Cardiac muscle cell (in vitro differentiated cells and primary cell): ENCODE measurements around the gene C1QL4. TPM values are rescaled to one million over a fixed set of nuclear protein-coding genes. Genes with fewer than 3 reads are reported as not detected.

Experiments used
- DNase-seq, 2 donors: peaks; one replicate each; pipeline versions ENCODE4 v3.0.0 to v3.0.0-alpha.2; 2010 to 2017; ENCODE audit warnings: low read depth in 1 of 2, low spot score in 1 of 2
- H3K27ac ChIP-seq: fragments of 200-600 bp; sonication (generic); 2 replicates; pipeline ENCODE4 v1.5.1; 2016
- H3K27me3 ChIP-seq: fragments of 200-600 bp; sonication (generic); 2 replicates; pipeline ENCODE4 v1.6.0; 2016; ENCODE audit warnings: control low read depth
- H3K36me3 ChIP-seq: fragments of 200-600 bp; sonication (generic); 2 replicates; pipeline ENCODE4 v1.5.1; 2016; ENCODE audit warnings: control low read depth
- H3K4me1 ChIP-seq: fragments of 200-600 bp; sonication (generic); 2 replicates; pipeline ENCODE4 v1.8.1; 2017; ENCODE audit warnings: low read depth, mild to moderate bottlenecking, mixed run types
- H3K4me3 ChIP-seq: fragments of 200-600 bp; sonication (generic); 2 replicates; pipeline ENCODE4 v1.5.1; 2016; ENCODE audit warnings: mild to moderate bottlenecking
- H3K9me3 ChIP-seq: fragments of 200-600 bp; sonication (generic); 2 replicates; pipeline ENCODE4 v1.5.1; 2017; ENCODE audit warnings: low read depth, mild to moderate bottlenecking, control low read depth
- CTCF ChIP-seq: IDR thresholded peaks from 2 replicates; pipeline ENCODE4 v1.5.1; 2012; ENCODE audit warnings: low read depth, mild to moderate bottlenecking, low read length
- polyA plus RNA-seq: library from polyadenylated mRNA; unstranded; fragments of >200 nt; fragmentation: Nextera tagmentation; extraction: Ambion mirVana; gene quantifications from 2 replicates; pipeline ENCODE4 v1.2.1, GENCODE V29; 2016
- total RNA-seq: library from RNA; depleted of rRNA; stranded (reverse); fragments of >200 nt; gene quantifications from 2 replicates; pipeline ENCODE4 v1.2.3, GENCODE V29; 2016

Gene C1QL4
- total and polyA plus RNA-seq, 2 experiments from 2014 or later = not detected

GRCh38 chr12:49369411-49370145 lies 32.6 kb upstream of the C1QL4 start:
- peak; percentile 55 for TF ChIP-seq CTCF
- peak overlapping the region; percentile 2 for H3K4me3 ChIP-seq
- no peaks in the 10 kb centered on the region for H3K36me3 ChIP-seq
- H3K9me3 ChIP-seq = no peaks in the 10 kb centered on the region
- peak overlapping the region; percentile 76 for H3K27ac ChIP-seq
- no peaks in the 10 kb centered on the region for H3K27me3 ChIP-seq
- peak; percentile 55 to 69 for DNase-seq
- H3K4me1 ChIP-seq = peaks cover 17% of the 10 kb centered on the region

- H3K27ac ChIP-seq = peak overlapping the region; percentile 89
- no peaks in the 10 kb centered on the region for H3K9me3 ChIP-seq
- no peak for DNase-seq
- H3K36me3 ChIP-seq = no peaks in the 10 kb centered on the region
- H3K4me3 ChIP-seq = peak overlapping the region; percentile 85
- peaks cover 17% of the 10 kb centered on the region for H3K4me1 ChIP-seq
- H3K27me3 ChIP-seq = no peaks in the 10 kb centered on the region
- no peak for TF ChIP-seq CTCF
Measured at GRCh38 chr12:49368240-49368600, 31.2 kb upstream of the C1QL4 start.

GRCh38 chr12:49367381-49368239 lies 30.6 kb upstream of the C1QL4 start, which contains the start of gene SPATS2:
Gene SPATS2 (plus strand): TSS chr12:49367462. CDS start chr12:49461013, 93,551 bp downstream.
- DNase-seq = peak in 1 of 2 donors; percentile 46
- TF ChIP-seq CTCF = no peak
- Histone ChIP-seq H3K27me3 (no peaks in the 10 kb centered on the region), H3K9me3 (no peaks in the 10 kb centered on the region), H3K4me1 (peaks cover 17% of the 10 kb centered on the region), H3K27ac (peak within 1 kb of the TSS; percentile 95), H3K4me3 (peak within 1 kb of the TSS; percentile 85), H3K36me3 (no peaks in the 10 kb centered on the region)

GRCh38 chr12:49366652-49367380 lies 29.8 kb upstream of the C1QL4 start:
- Histone ChIP-seq H3K27ac (peak overlapping the region; percentile 95), H3K36me3 (no peaks in the 10 kb centered on the region), H3K9me3 (no peaks in the 10 kb centered on the region), H3K27me3 (no peaks in the 10 kb centered on the region), H3K4me1 (peaks cover 17% of the 10 kb centered on the region), H3K4me3 (peak overlapping the region; percentile 85)
- DNase-seq = peak; percentile 98
- TF ChIP-seq CTCF = peak; percentile 24

GRCh38 chr12:49366096-49366651 lies 29.2 kb upstream of the C1QL4 start:
- H3K27me3 ChIP-seq = no peaks in the 10 kb centered on the region
- H3K36me3 ChIP-seq = no peaks in the 10 kb centered on the region
- TF ChIP-seq CTCF = no peak
- H3K27ac ChIP-seq = peak overlapping the region; percentile 95
- DNase-seq = no peak
- no peaks in the 10 kb centered on the region for H3K9me3 ChIP-seq
- peak overlapping the region; percentile 85 for H3K4me3 ChIP-seq
- H3K4me1 ChIP-seq = peaks cover 17% of the 10 kb centered on the region
